AG10803 (cell line): ENCODE data around the gene SUSD1.

Experiments
- DNase-seq: peaks from one replicate; pipeline ENCODE4 v3.0.0; 2010; ENCODE audit warnings: low read depth
- H3K4me3 ChIP-seq: 2 replicates; pipeline ENCODE4 v1.5.1; 2011; ENCODE audit warnings: mild to moderate bottlenecking, low read length, control low read depth
- CTCF ChIP-seq: conservative IDR thresholded peaks from 2 replicates; pipeline ENCODE4 v1.5.1; 2011; ENCODE audit warnings: mild to moderate bottlenecking, low read length, control low read depth, inconsistent platforms

SUSD1 gene

GRCh38 chr9:112059145-112059965, 115.7 kb downstream of the SUSD1 start:
- TF ChIP-seq CTCF, result no peak
- DNase-seq, result peak; percentile 95
- no peak overlapping the region for H3K4me3 ChIP-seq

- DNase-seq, result no peak
- no peak for TF ChIP-seq CTCF
- no peak overlapping the region for H3K4me3 ChIP-seq
Measured at GRCh38 chr9:112056996-112057395, 118.1 kb downstream of the SUSD1 start.

GRCh38 chr9:112054916-112055315, 120.2 kb downstream of the SUSD1 start:
- DNase-seq, result no peak
- TF ChIP-seq CTCF, result no peak
- H3K4me3 ChIP-seq, result no peak overlapping the region

- TF ChIP-seq CTCF, result no peak
- peak; percentile 75 for DNase-seq
Measured at GRCh38 chr9:112051812-112052211, 123.3 kb downstream of the SUSD1 start.

GRCh38 chr9:112050544-112051475, 124.3 kb downstream of the SUSD1 start:
- no peak for TF ChIP-seq CTCF
- H3K4me3 ChIP-seq, result no peak overlapping the region
- peak; percentile 99 for DNase-seq

More at GRCh38 chr9:112051812-112052211, 123.3 kb downstream of the SUSD1 start:
- H3K4me3 ChIP-seq, result no peak overlapping the region

GRCh38 chr9:112049811-112050516, 125.1 kb downstream of the SUSD1 start:
- H3K4me3 ChIP-seq, result no peak overlapping the region
- peak; percentile 89 for DNase-seq
- TF ChIP-seq CTCF, result no peak
